Activated T-cell treated with anti-CD3 and anti-CD28 coated beads for 1 hour (primary cell): ENCODE results near the gene CSHL1.
"Not testable (repeated sequence)": the region's sequence is repeated elsewhere in the genome, so short reads cannot be mapped to it uniquely, and the experiment has no call there.

Experiments used
- DNase-seq: peaks from one replicate; pipeline ENCODE4 v3.0.0-alpha.2; 2020; ENCODE audit warnings: low read depth

The CSHL1 gene

DNA sequence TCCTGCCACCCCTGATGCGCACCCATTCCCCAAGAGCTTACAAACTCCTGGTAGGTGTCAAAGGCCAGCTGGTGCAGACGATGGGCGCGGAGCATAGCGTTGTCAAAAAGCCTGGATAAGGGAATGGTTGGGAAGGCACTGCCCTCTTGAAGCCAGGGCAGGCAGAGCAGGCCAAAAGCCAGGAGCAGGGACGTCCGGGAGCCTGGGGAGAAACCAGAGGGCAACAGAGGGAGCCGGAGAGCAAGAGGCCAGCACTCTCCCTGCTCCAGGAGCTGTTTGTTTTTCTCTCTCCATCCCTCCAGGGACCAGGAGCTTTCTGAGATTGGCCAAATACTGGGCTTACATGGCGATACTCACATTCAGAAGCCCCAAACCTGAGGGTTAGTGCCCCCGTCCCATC lies 7.2 kb upstream of the CSHL1 start:
- no peak for DNase-seq

DNA sequence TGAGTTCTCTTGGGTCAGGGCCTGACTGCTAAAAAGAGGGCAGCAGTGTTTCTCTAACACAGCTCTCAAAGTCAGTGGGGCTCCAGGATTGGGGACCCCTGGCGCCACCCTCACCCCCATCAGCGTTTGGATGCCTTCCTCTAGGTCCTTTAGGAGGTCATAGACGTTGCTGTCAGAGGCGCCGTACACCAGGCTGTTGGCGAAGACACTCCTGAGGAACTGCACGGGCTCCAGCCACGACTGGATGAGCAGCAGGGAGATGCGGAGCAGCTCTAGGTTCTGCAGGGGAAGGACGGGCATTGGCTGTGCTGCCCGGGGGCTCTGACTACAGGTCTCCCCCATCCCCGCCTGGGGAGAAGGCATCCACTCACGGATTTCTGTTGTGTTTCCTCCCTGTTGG lies 6.6 kb upstream of the CSHL1 start:
- no peak for DNase-seq

- DNase-seq = not testable (repeated sequence)
Observed at GRCh38 chr17:63917206-63917605, 6.1 kb upstream of the CSHL1 start.

DNA sequence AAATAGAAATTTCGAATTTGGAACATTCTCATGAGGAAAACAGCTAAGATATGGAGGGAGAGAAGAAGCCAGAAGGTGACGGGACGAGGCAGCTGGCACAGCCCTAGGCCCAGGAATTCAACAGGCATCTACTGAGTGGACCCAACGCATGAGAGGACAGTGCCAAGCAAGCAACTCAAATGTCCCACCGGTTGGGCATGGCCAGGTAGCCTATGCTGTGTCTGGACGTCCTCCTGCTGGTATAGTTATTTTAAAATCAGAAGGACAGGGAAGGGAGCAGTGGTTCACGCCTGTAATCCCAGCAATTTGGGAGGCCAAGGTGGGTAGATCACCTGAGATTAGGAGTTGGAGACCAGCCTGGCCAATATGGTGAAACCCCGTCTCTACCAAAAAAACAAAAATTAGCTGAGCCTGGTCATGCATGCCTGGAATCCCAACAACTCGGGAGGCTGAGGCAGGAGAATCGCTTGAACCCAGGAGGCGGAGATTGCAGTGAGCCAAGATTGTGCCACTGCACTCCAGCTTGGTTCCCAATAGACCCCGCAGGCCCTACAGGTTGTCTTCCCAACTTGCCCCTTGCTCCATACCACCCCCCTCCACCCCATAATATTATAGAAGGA lies 5.6 kb upstream of the CSHL1 start:
- no peak for DNase-seq

DNA sequence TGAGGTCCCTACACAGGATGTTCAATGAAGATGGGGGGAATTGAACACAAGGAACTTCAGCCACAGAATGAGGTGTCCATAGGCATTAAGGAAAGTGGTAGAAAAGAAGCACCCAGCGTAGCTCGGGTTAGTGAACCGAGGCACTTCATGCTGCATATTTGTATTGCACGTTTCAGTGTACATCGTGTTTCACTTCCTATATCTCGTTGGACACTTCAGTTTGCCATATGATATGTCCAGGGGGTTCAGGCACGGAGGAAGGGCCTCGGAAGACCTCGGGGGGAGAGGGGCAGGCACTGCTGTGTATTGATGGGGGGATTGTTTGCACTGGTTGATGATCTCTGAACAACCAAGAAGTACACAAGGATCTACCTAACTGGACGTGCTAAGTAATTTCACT lies 4.7 kb upstream of the CSHL1 start:
- not testable (repeated sequence) for DNase-seq

- no peak for DNase-seq
Observed at GRCh38 chr17:63914471-63914870, 3.4 kb upstream of the CSHL1 start.

DNA sequence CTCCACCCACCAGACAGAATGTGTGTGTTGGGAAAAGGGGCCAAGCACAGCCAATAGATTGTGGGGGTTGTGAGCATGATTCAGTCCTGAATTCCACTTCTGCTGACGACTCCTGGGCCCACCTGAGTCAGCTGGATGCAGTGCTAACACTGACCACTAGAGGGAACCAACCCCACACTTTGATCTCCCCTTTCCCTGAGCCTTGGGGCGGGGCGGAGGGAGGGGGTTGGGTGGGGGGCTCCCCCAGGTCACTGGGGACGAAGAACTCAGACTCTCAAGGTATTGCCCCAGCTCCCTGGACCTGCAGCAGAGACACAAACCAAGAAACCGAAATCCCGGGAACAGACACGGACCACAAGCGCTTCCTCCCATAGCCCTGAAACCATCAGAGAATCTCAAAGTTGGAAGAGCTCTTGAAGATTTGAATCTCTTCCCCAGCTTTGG lies 621 bp upstream of the CSHL1 start:
- DNase-seq = peak; percentile 54

- DNase-seq = no peak
Observed at GRCh38 chr17:63910096-63910495, 962 bp downstream of the CSHL1 start.

- not testable (repeated sequence) for DNase-seq
Observed at GRCh38 chr17:63909586-63909985, 1.5 kb downstream of the CSHL1 start.

- DNase-seq = not testable (repeated sequence)
Observed at GRCh38 chr17:63907161-63907778, 3.8 kb downstream of the CSHL1 start.

- DNase-seq = not testable (repeated sequence)
Observed at GRCh38 chr17:63904796-63905195, 6.3 kb downstream of the CSHL1 start.

GRCh38 chr17:63903787-63904201 lies 7.3 kb downstream of the CSHL1 start:
- not testable (repeated sequence) for DNase-seq

DNA sequence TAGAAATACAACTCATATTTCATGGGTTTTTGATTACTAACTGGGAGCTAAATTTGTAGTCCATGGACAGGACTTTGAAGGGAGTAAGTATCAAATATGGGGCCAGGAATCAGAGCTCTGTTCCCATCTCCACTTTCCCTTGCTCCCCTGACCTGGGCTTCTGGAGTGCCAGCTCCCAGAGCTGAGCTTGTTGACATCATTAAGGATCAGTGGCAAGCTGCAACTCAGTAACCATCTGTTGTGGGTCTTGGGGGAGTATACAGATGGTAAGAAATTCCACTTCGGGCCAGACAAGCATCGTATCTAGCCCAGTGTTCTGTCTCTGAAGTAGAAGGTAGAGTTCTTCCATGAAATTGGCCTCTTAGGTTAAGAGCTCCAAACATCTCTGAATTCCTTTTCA lies 9.1 kb downstream of the CSHL1 start:
- not testable (repeated sequence) for DNase-seq

GRCh38 chr17:63898899-63899798 lies 11.9 kb downstream of the CSHL1 start:
- DNase-seq = not testable (repeated sequence)

GRCh38 chr17:63896524-63897354 lies 14.3 kb downstream of the CSHL1 start, which contains the start of gene CSH1:
CSH1 (minus strand) TSS chr17:63896574; CDS start chr17:63896511, 63 bp downstream.
- DNase-seq = not testable (repeated sequence)

DNA sequence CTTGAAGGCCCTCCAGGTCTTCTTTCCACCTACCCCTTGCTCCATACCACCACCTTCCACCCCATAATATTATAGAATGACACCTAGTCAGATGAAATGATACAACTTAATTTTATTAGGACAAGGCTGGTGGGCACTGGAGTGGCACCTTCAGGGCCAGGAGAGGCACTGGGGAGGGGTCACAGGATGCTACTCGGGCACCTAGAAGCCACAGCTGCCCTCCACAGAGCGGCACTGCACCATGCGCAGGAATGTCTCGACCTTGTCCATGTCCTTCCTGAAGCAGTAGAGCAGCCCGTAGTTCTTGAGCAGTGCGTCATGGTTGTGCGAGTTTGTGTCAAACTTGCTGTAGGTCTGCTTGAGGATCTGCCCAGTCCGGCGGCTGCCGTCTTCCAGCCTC lies 16.2 kb downstream of the CSHL1 start:
- DNase-seq = not testable (repeated sequence)

DNA sequence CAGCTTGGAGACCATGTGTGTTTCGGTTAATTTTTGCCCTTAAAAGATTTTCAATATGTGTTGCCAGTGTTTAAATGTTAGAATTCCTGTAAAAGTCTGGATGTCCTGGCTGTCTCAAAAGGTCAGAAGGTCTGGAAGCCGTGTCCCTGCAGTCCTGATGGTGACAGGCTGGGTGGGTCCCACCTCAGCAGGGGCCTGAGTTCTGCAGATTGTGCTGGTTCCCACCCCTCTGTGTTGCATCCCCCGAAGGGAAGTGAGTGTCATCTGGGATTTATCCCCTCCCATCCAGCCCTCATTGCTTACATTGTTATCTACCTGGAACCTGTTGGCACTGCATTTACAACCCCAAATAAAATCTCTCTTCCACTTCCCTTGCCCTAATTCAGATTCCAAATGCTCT lies 17.0 kb downstream of the CSHL1 start:
- DNase-seq = not testable (repeated sequence)

DNA sequence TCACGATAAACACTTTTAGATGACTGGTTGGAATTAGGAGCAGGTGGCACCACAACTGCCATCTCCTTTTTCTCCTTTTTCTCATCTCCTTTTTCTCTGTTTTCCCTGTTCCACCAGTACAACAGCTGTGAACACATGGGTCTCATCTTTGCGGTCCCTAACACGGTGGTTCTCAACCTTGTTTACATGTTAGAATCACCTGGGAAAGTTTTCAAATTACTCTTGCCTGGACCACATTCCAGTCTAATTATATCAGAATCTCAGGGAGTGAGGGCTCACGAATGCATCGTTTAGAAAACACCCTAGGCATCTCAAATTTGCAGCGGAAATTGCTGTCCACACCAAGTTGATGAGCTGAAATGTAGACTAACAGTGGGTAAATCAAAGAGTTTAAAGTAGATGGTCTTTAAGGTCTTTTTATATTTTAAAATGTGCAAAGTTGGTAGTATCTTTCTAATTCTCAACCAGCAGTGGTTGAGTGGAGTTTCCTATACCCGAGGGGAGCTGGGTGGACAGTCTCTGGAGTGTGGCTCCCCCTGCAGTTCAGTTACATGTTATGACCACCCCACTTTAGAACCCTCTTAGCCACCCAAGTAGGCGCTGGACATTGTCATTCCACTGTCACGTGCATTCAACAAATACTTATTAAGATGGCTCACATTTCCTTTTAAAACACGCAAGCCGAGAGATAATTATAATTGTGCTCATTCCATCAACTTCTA lies 18.6 kb downstream of the CSHL1 start:
- DNase-seq = not testable (repeated sequence)

GRCh38 chr17:63889026-63889848 lies 21.8 kb downstream of the CSHL1 start:
- not testable (repeated sequence) for DNase-seq

DNA sequence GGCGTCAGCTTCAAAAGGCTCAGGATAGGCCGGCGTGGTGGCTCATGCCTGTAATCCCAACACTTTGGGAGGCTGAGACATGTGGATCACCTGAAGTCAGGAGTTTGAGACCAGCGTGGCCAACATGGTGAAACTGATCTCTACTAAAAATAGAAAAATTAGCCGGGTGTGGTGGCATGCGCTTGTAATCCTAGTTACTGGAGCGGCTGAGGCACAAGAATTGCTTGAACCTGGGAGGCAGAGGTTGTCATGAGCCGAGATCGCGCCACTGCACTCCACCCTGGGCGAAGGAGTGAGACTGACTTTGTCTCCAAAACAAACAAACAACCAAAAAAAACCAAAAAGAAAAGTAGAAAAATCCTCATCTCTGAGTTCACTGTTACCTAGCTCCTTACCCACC lies 25.9 kb downstream of the CSHL1 start:
- not testable (repeated sequence) for DNase-seq
